GM18505 (cell line): ENCODE results near the gene SEZ6.

Source experiments
- ATAC-seq: cut with Tn5 transposase; IDR thresholded peaks from one replicate; pipeline ENCODE4 v1.9.1; 2021; ENCODE audit not compliant: unreplicated experiment
- POLR2A ChIP-seq: IDR thresholded peaks from 4 replicates; pipeline ENCODE4 v1.6.1; 2011; ENCODE audit warnings: borderline replicate concordance; ENCODE audit not compliant: insufficient read depth, insufficient read length; ENCODE audit errors: extremely low read depth

The SEZ6 gene

DNA sequence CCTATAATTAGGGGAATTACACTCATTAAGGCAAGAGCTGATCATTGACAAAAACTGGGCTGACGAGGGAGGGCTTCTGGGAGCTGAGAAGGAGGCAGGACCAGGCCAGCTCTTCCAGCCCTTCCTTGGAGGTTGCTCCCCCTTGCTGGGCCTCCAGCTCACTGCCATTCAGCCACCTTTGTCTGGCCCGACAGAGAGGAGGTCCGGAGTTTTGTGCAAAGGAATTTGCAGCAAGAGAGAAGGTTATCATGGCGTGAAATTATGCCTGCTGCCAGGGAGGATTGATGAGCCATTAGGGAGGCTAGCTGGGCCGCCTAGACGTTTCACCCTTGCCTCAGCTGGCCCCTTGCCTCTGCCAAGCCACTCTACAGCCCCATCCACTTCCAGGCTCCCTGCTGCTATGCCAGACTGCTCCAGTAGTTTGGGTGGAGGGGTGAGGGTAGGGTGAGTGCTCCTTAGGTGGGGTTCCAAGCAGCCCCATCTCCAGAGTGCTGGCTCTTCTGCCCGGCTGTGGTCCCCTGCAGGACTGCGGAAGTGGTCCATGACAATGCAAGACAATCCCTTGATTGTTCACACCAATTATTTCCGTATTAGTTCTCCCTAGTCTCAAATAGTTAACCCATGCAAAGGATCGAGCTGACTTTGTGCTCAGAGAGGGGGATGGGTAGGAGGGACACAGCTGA lies 37.5 kb downstream of the SEZ6 start:
- TF ChIP-seq POLR2A = no peak
- no peak for ATAC-seq

DNA sequence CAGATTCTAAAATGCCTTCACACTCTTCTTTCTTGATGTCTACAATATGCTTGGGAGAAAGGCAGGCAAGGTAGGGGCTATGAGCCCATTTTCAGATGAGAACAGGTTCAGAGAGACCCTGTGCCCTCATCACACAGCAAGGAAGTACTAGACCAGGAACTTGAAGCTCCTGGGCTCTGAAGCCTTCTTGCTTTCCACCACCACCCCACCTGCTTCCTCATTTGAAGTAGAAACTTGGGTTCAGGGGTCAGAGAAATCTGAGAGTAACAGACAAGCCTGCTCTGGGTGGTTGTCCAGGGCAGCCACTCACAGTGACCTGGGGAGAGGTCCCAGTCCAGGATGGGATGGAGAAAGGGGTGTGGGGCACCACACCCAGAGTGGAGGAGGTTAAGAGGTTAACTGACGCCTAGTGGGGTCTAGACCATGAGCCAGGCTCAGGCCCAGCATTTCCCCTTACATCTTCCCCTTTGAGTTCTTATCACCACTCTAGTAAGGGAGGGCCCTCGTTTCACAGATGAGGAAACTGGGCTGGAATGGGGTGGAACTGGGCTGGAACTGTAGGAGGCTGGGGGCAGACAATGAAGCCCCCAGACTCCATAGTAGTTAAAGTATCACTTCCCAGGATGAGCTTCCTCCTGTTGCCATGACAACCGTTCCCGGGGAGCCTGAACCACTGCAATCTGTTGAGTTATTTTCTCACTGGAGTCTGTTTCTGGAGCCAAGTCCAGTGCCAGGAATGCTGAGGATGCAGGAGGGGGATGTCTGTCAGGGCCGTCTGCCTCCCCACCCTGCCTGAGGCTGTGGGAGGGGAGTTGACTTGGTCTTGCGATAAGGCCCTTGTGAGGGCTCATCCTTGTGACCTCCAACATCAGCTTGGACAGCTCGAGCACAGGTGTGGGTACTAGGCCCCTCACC lies 38.4 kb downstream of the SEZ6 start:
- no peak for ATAC-seq
- no peak for TF ChIP-seq POLR2A

DNA sequence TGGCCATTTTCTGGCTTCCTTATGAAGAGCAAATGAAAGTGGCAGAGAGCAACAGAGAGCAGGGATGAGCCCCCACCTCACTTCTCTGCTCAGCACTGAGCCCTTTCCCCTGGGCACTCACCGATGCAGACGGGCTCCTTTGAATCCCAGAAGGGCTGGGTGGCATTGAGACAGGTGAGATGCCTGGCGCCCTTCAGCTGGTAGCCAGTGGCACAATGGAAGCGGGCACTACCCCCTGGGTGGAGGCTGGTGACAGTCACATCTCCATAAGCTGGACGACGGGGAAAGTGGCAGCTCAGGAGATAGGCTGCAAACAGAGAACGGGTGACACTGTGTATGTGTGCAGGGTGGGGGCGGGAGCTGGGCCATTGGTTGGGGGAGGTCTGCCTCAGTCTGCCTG lies 42.0 kb downstream of the SEZ6 start:
- no peak for ATAC-seq

DNA sequence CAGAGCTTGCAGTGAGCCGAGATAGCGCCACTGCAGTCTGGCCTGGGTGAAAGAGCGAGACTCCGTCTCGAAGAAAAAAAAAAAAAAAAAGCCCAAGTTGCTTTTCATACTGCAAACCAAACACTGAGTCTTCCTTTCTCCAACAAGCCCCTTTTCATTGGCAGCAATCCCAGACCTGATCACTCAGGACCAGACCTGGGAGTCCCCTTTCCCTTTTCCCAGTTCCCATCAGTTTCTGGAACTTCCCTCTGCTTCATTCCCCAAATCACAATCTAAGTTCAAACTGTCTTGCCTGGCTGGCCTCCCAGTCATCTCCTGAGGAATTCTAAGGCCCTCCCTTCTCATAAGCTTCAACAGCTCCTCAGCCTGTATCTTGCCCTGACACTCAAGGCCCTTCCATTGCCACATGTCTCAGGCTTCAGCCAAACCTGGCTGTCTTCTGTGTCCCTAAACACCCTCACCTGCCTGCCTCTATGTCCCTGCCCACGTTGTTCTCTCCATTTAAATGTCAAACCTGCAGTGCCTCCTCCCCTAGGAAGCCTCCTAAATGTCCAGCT lies 42.7 kb downstream of the SEZ6 start:
- no peak for ATAC-seq
- no peak for TF ChIP-seq POLR2A

More for the DNA sequence above, 42.0 kb downstream of the SEZ6 start:
- TF ChIP-seq POLR2A = no peak

DNA sequence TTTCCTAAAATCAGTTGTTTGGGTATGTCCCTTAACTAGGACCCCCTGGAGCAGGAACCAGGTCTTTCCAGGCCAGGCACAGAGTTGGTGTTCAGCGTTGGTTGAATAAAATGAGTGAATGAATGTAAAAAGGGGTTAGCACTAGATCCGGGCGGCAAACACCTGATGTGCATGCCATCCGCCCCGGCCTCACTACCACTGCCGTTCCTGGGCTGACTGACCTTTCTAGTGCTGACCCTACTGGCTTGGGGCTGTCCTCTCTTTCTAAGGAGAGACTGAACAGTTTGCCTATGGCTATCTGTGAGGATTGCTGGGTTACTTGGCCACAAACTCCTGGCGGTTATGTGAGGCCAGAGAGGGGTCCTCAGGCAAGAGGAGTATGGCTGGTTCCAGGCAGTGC lies 44.4 kb downstream of the SEZ6 start:
- TF ChIP-seq POLR2A = no peak
- ATAC-seq = no peak

DNA sequence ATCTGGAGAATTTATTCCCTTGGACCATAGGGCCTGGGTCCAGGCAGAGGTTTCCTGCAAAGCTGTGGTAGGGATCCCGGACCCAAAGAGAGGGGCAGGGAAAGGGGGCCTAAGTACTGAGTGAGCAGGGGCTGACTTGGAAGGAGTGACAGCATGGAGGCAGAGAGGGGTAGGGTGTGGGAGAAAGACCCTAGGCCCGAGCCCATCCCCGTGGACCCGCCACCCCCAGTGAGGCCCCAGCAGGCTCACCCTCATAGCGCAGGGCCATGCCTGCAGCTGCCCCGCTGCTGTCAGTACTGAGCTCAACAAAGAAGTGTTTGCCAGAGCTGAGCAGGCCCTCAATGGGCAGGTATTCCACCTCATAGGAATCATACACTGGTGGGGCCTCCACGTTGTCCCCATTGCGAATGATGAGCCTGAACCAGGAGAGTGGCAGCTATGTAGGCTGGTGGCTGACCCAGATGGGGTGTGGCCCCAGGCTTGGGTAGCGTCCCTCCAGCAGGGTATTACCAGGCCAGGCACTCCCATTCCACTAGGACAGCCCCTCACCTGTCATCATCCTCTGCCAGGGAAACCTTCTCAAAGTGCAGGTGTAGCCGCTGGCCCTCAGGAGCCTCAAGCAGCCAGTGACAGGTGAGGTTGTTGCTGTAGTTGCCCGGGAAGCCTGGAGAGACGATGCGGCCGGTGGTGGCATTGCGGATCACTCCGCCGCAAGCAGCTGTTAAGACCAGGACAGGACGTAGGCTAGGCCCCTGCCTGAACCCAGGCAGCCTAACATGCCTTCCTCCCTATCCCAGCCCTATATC lies 45.4 kb downstream of the SEZ6 start:
- ATAC-seq = no peak

DNA sequence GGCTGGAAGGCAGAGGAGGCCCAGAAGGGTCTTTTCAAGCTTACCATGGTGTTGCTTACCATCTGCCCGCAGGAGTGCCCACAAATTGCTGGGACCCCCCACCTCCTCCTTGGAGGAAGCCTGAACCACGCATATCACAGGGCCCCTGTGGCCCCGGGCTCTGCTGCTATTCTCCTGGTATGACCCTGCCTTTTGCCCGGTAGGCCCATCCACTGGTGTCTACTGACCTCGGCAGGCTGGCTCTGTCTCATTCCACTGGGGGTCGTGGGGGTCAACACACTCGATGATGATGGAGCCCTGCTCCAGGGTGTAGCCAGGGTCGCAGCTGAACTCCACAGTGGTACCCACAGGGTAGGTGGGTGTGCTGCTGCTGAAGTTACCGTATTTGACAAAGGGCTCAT lies 46.4 kb downstream of the SEZ6 start:
- ATAC-seq = no peak

More for the DNA sequence above, 45.4 kb downstream of the SEZ6 start:
- no peak for TF ChIP-seq POLR2A

DNA sequence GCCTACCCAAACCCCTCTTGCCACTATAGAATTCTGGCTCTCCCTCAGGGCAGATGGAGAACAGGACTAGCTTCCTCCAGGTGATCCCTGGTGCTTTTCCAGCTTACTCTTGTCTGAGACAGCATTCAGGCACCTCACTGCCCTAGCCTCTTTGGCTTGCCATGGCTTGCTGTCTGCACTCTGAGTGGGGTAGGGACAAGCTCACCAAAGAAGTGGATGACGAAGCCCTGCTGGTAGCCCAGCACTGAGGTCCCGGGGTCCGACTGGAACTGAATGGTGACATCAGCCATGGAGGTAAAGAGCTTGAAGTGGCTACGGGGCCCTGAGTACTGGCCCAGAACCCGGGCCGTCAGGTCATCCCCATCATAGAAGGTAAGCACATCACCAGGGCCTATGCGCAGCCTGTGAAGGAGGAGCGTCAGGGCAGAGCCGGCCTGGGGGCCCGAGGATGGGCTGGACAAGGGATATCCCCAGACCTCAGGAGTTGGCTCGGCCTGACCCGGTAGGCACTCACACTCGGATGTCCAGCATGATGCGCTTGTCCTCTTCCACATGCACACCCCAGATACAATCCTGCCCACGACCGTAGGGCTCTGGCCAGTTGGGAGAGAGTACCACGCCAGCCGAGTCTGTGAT lies 46.9 kb downstream of the SEZ6 start:
- ATAC-seq = no peak
- no peak for TF ChIP-seq POLR2A

More for the DNA sequence above, 46.4 kb downstream of the SEZ6 start:
- TF ChIP-seq POLR2A = no peak

DNA sequence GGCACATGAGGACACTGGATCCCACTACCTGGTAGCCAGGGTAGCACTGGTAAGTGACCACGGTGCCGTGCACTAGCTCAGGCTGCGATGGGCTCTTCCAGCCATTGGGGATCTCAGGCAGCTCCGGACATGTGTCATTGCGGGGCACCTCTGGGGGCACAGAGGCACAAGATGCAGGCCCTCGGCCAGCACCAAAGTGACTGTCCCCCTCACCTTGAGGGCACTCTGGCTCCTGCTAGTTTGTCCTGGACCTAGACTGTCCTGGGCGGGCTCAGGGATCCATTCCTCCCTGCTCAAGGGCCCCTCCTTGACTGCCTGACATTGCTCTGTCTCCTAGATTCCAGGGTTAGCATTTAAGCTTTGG lies 47.9 kb downstream of the SEZ6 start:
- ATAC-seq = no peak
- no peak for TF ChIP-seq POLR2A

DNA sequence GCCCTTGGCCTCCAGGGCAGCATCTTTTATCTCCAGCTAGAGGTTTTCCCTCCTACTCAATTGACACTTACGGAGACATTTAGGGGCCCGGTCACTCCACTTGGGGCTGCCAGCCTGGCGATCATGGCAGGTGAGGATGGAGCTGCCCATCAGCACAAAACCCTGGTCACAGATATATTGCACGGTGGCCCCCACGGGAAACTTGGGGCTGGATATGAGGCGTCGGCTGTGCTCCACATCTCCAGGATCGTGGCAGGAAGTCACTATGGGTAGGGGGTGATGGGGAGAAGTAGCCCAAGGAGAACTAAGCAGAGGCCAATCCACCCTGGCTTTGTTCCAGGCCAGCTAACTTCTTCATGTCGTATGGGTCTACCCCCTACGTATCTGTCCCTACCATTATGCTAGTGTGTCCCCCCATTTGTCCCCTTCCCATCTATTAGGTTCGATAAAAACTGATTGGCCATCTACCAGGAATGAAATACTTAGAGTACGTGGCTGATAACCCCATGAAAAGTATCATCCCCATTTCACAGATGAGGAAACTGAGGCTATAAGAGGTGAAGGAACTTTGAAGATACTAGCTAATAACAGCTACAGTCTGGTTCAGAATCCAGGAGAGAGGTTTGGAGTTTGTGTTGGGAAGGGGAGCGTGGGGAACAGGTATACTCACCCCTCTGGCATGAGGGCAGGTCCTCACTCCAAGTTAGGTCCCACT lies 48.4 kb downstream of the SEZ6 start:
- no peak for TF ChIP-seq POLR2A
- ATAC-seq = no peak

DNA sequence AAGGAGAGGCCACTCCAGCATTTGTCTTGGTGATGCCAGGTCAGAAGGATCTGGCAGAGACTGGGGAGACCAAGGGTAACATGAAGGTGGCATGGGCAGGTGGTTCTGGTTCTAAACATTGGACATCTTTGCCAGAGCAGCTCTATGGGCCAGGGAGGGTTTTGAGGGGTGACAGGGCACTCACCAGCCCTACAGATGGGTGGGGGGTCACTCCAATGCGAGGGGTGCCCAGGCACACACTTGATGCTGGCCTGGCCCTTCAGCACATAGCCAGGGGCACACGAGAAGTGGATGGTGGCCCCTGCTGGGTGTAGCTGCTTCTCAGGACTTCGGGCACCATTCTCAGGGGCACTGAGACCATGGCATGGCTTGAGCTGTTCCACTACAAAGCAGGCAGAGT lies 49.0 kb downstream of the SEZ6 start:
- no peak for ATAC-seq
- TF ChIP-seq POLR2A = no peak

DNA sequence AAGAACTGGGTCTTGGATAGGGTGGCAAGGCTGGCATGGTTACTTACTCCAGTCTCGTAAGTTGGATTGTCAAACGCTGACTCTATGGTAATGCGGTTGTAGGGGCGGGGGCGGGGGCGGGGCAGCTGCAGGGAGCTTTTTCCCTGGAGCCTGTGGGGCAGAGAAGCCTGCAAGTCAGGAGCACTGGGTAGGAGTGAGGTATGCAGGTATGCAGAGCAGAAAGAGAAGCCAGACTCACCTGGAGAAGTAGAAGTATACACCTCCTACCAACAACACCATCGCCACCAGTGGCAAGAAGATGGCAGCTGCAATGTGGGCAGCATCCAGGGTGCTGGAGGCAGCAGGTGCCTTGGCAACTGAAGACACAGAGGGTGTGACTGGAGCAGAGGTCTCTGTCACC lies 49.7 kb downstream of the SEZ6 start:
- no peak for TF ChIP-seq POLR2A
- ATAC-seq = no peak
